ENCODE results near the gene UGGT1.

GRCh38 chr2:128179461-128179755 lies 88.4 kb downstream of the UGGT1 start:
- TF ChIP-seq MAX (IDR thresholded peaks at IDR 0.05) (no peak), RAD21 (conservative IDR thresholded peaks at IDR 0.05 in 1 of 2, IDR thresholded peaks at IDR 0.05 in 1 of 2) (0 out of 5 replicates have a peak, but pooled peaks of 1 of the 2 experiments have one; percentile 8), CTCF (IDR thresholded peaks at IDR 0.05) (no peak; the same call in 2 of the 3 replicates), HES2 (IDR thresholded peaks at IDR 0.05) (no peak), REST (IDR thresholded peaks at IDR 0.05) (no peak)

Measured in A549 (cell line).